GM12878 (cell line): ENCODE data around the gene ZNF892. TPM values are rescaled to one million over a fixed set of nuclear protein-coding genes. Genes with fewer than 3 reads are reported as not detected.

Experiments
- ATAC-seq: fragments of 200-7000 bp; cut with Tn5 transposase; 3 replicates; pipeline ENCODE4 v1.9.1; 2020; ENCODE audit warnings: mild to moderate bottlenecking, moderate library complexity
- BruUV-seq: library from RNA; stranded (reverse); fragments of 400-500 nt; replicated peaks from 2 replicates; lab custom pipeline; 2021; lab: Mats Ljungman, UMichigan
- CTCF ChIA-PET: fragments of 300-600 bp; sonication (Branson Sonifier 250); formaldehyde crosslinking; extraction: SDS; loops from one replicate; lab custom pipeline; 2021; ENCODE audit warnings: inconsistent platforms; lab: Yijun Ruan, JAX
- POLR2A ChIA-PET: fragments of 350-600 bp; formaldehyde crosslinking; extraction: SDS; loops from one replicate; lab custom pipeline; 2021; ENCODE audit warnings: inconsistent platforms; lab: Charles Lee
- RAD21 ChIA-PET: fragments of 300-600 bp; sonication (Branson Sonifier 250); formaldehyde crosslinking; loops from one replicate; lab custom pipeline; 2023; ENCODE audit warnings: antibody characterized with exemption; ENCODE audit not compliant: unreplicated experiment; lab: Charles Lee
- SMC1A ChIA-PET: fragments of 300-600 bp; sonication (Branson Sonifier 250); formaldehyde crosslinking; loops from one replicate; lab custom pipeline; 2023; ENCODE audit not compliant: unreplicated experiment, uncharacterized antibody; lab: Charles Lee
- DNase-seq: peaks from one replicate; pipeline ENCODE4 v3.0.0-alpha.2; 2011; ENCODE audit warnings: low read depth, low spot score
- FAIRE-seq: peaks from 3 replicates; lab custom pipeline; 2011; peaks lifted over from hg19 to GRCh38; lab: Jason Lieb, UNC
- H2AFZ ChIP-seq: 2 replicates; pipeline ENCODE4 v1.6.0; 2011; ENCODE audit warnings: low read depth, low read length, control low read depth; ENCODE audit not compliant: control insufficient read depth
- H3K27ac ChIP-seq: 2 replicates; pipeline ENCODE4 v1.5.1; 2011; ENCODE audit warnings: control low read depth; ENCODE audit not compliant: control insufficient read depth, insufficient read depth
- H3K27me3 ChIP-seq, 2 experiments: replicated peaks in 1 of 2; 2 replicates each; pipeline versions ENCODE4 v1.6.0 to v1.6.1; 2011; ENCODE audit warnings: low read length in 1 of 2; ENCODE audit not compliant: control insufficient read depth in 2 of 2, insufficient read depth in 2 of 2
- H3K36me3 ChIP-seq, 2 experiments: 2 replicates each; pipeline ENCODE4 v1.5.1; 2011; ENCODE audit warnings: low read length in 1 of 2; ENCODE audit not compliant: control insufficient read depth in 2 of 2, insufficient read depth in 2 of 2
- H3K4me1 ChIP-seq: 2 replicates; pipeline ENCODE4 v1.6.1; 2011; ENCODE audit warnings: mild to moderate bottlenecking, low read length, moderate library complexity, mixed read lengths; ENCODE audit not compliant: control insufficient read depth, insufficient read depth
- H3K4me2 ChIP-seq: 2 replicates; pipeline ENCODE4 v1.6.0; 2011; ENCODE audit warnings: control low read depth; ENCODE audit not compliant: control insufficient read depth, insufficient read depth
- H3K4me3 ChIP-seq: fragments of 200-600 bp; sonication (generic); 2 replicates; pipeline ENCODE4 v1.5.1; 2016
- H3K79me2 ChIP-seq: 2 replicates; pipeline ENCODE4 v1.6.0; 2011; ENCODE audit warnings: low read length; ENCODE audit not compliant: control insufficient read depth, insufficient read depth
- H3K9ac ChIP-seq: 2 replicates; pipeline ENCODE4 v1.8.0; 2011; ENCODE audit warnings: low read length, control low read depth, mixed read lengths; ENCODE audit not compliant: control insufficient read depth, insufficient read depth
- H3K9me3 ChIP-seq: replicated peaks from 3 replicates; pipeline ENCODE4 v1.5.1; 2011; ENCODE audit warnings: mild to moderate bottlenecking, low read length; ENCODE audit not compliant: control insufficient read depth, insufficient read depth
- H4K20me1 ChIP-seq: 2 replicates; pipeline ENCODE4 v1.6.0; 2011; ENCODE audit not compliant: control insufficient read depth, insufficient read depth
- ASH2L ChIP-seq: fragments of 300-600, 200-600 bp; sonication (generic); IDR thresholded peaks from 2 replicates; pipeline ENCODE4 v1.6.1; 2017; ENCODE audit warnings: low read depth, mild to moderate bottlenecking, borderline replicate concordance
- DPF2 ChIP-seq: fragments of 450-650 bp; IDR thresholded peaks from 2 replicates; pipeline ENCODE4 v1.6.1; 2017; ENCODE audit warnings: mild to moderate bottlenecking
- HDAC2 ChIP-seq: fragments of 200-600 bp; sonication (generic); IDR thresholded peaks from 2 replicates; pipeline ENCODE4 v1.6.1; 2017
- MYB ChIP-seq: fragments of 150-350 bp; IDR thresholded peaks from 2 replicates; pipeline ENCODE4 v1.6.1; 2014; ENCODE audit warnings: mild to moderate bottlenecking, low read depth, low read length, borderline replicate concordance
- MYC ChIP-seq: IDR thresholded peaks from 2 replicates; pipeline ENCODE4 v1.6.1; 2011; ENCODE audit warnings: mild to moderate bottlenecking, low read length, moderate library complexity, inconsistent platforms; ENCODE audit not compliant: insufficient read depth, insufficient replicate concordance, insufficient read length, severe bottlenecking
- PAX5 ChIP-seq: IDR thresholded peaks from 2 replicates; pipeline ENCODE4 v1.6.1; 2011; ENCODE audit warnings: low read depth, low read length, borderline replicate concordance
- SIN3A ChIP-seq: IDR thresholded peaks from 2 replicates; pipeline ENCODE4 v1.6.1; 2012; ENCODE audit warnings: low read depth, low read length, improper control_type of control experiment
- SREBF1 ChIP-seq: IDR thresholded peaks from 2 replicates; pipeline ENCODE4 v1.6.1; 2012; ENCODE audit warnings: mild to moderate bottlenecking, low read length
- STAT3 ChIP-seq: IDR thresholded peaks from 2 replicates; pipeline ENCODE4 v1.6.1; 2011; ENCODE audit warnings: low read depth, low read length, improper control_type of control experiment
- TCF12 ChIP-seq: IDR thresholded peaks from 2 replicates; pipeline ENCODE4 v1.6.1; 2011; ENCODE audit warnings: low read depth, mild to moderate bottlenecking, low read length
- ZNF24 ChIP-seq: fragments of 450-650 bp; IDR thresholded peaks from 2 replicates; pipeline ENCODE4 v1.6.1; 2017; ENCODE audit warnings: antibody characterized with exemption, mild to moderate bottlenecking
- ZNF274 ChIP-seq: IDR thresholded peaks from one replicate; pipeline ENCODE4 v1.8.0; 2011; ENCODE audit not compliant: insufficient read length, insufficient read depth
- ZNF622 ChIP-seq: fragments of 450-650 bp; IDR thresholded peaks from 2 replicates; pipeline ENCODE4 v1.6.1; 2017; ENCODE audit warnings: mild to moderate bottlenecking, inconsistent platforms
- ZSCAN29 ChIP-seq: fragments of 450-650 bp; IDR thresholded peaks from 2 replicates; pipeline ENCODE4 v1.6.1; 2017; ENCODE audit warnings: mild to moderate bottlenecking, moderate library complexity
- ZZZ3 ChIP-seq: IDR thresholded peaks from 2 replicates; pipeline ENCODE4 v1.6.1; 2011; ENCODE audit warnings: low read depth; ENCODE audit not compliant: control insufficient read depth, insufficient read length
- WGBS: methylation state at CpG from one replicate; pipeline ENCODE4 v1.1.6; 2016; ENCODE audit warnings: low lambda C conversion rate; ENCODE audit not compliant: insufficient replicate concordance, insufficient coverage; ENCODE audit errors: missing lambda C conversion rate; 5-methylcytosine and 5-hydroxymethylcytosine counted together
- in situ Hi-C: fragments of 300-500 bp; cut with MboI; formaldehyde crosslinking; loops from 9 replicates; pipeline ENCODE4 v1.14.3; 2018; ENCODE audit warnings: mixed read lengths
- intact Hi-C: fragments of 100-400 bp; cut with micrococcal nuclease; formaldehyde crosslinking; loops from one replicate; pipeline ENCODE4 v1.14.2; 2022; ENCODE audit not compliant: unreplicated experiment
- polyA plus RNA-seq, 11 experiments: library from polyadenylated mRNA; depleted of rRNA in 4 of 11; unstranded in 6 of 11; stranded (reverse) in 5 of 11; fragments of >200 nt; fragmentation: Nextera tagmentation in 4 of 11; fragmentation: Illumina TruSeq in 1 of 11; extraction: Ambion mirVana in 4 of 11; extraction: Trizol in 1 of 11; gene quantifications; 1 replicate in 1 of 11; 2 replicates in 10 of 11; pipeline versions ENCODE4 v1.2.1 to v1.2.3, GENCODE V29; 2011 to 2016; ENCODE audit warnings: inconsistent platforms in 2 of 11, missing spikeins in 2 of 11, low read depth in 1 of 11
- total RNA-seq, 4 experiments: library from RNA; depleted of rRNA in 3 of 4; stranded (reverse); fragments of >200 nt in 3 of 4; fragmentation: Illumina TruSeq in 1 of 4; extraction: Trizol in 1 of 4; gene quantifications; 2 replicates each; pipeline versions ENCODE4 v1.2.1 to v1.2.3, GENCODE V29; 2013 to 2021
- TF ChIP-seq, protein P1 (sequence below), 3 experiments: IDR thresholded peaks in 2 of 3; conservative IDR thresholded peaks in 1 of 3; 2 replicates each; pipeline ENCODE4 v1.5.1; 2011; ENCODE audit warnings: low read depth in 3 of 3, low read length in 3 of 3, mild to moderate bottlenecking in 3 of 3, control low read depth in 2 of 3, moderate library complexity in 2 of 3, inconsistent platforms in 1 of 3, mixed read lengths in 1 of 3; ENCODE audit not compliant: control insufficient read depth in 2 of 3, insufficient read depth in 1 of 3; ENCODE audit errors: extremely low read depth in 1 of 3
- TF ChIP-seq, protein P2 (sequence below): fragments of 450-650 bp; IDR thresholded peaks from 2 replicates; pipeline ENCODE4 v1.6.1; 2018; ENCODE audit warnings: mild to moderate bottlenecking, low read depth, moderate library complexity; ENCODE audit not compliant: partially characterized antibody
- TF ChIP-seq, protein P3 (sequence below): IDR thresholded peaks from 2 replicates; pipeline ENCODE4 v1.6.1; 2012; ENCODE audit warnings: low read length, inconsistent platforms

ZNF892 gene
- total and polyA plus RNA-seq, 10 of the 15 experiments (the other 5 are each of a cell fraction or from before 2014, with no cell fraction given), result 0.11 to 1.3 (median 0.29) TPM; not detected in 3

DNA sequence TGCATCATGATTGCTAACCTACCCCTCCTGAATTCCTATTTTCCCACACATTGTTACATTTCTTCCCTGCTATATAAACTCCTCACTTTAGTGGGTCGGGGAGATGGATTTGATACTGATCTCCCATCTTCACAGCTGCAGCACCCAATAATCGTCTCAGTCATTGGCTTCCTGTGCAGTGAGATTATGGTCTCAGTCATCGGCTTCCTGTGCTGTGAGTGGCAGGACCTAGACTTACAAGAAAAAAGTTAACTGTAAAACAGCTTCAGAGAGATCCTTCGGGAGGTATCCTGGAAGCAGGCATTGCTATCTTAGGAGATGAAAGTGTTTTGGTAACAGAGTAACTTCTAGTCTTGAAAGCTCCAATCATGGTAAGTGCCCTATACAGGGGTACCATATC, 3.4 kb upstream of the ZNF892 start:
- no peak for FAIRE-seq
- TF ChIP-seq ASH2L (no peak), MYB (no peak), TCF12 (no peak), SIN3A (no peak), ZNF622 (no peak), ZZZ3 (no peak), SREBF1 (no peak), STAT3 (no peak), PAX5 (no peak), ZNF24 (no peak), DPF2 (no peak), ZNF274 (no peak), ZSCAN29 (no peak), MYC (no peak), HDAC2 (no peak)
- TF ChIP-seq, protein P1, sequence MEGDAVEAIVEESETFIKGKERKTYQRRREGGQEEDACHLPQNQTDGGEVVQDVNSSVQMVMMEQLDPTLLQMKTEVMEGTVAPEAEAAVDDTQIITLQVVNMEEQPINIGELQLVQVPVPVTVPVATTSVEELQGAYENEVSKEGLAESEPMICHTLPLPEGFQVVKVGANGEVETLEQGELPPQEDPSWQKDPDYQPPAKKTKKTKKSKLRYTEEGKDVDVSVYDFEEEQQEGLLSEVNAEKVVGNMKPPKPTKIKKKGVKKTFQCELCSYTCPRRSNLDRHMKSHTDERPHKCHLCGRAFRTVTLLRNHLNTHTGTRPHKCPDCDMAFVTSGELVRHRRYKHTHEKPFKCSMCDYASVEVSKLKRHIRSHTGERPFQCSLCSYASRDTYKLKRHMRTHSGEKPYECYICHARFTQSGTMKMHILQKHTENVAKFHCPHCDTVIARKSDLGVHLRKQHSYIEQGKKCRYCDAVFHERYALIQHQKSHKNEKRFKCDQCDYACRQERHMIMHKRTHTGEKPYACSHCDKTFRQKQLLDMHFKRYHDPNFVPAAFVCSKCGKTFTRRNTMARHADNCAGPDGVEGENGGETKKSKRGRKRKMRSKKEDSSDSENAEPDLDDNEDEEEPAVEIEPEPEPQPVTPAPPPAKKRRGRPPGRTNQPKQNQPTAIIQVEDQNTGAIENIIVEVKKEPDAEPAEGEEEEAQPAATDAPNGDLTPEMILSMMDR (IDR thresholded peaks at IDR 0.05 in 2 of 3, conservative IDR thresholded peaks at IDR 0.05 in 1 of 3; ENCODE audit: control insufficient read depth in 2 of 3, extremely low read depth in 1 of 3, insufficient read depth in 1 of 3, low read depth in 3 of 3, low read length in 3 of 3), result no peak
- TF ChIP-seq, protein P2, sequence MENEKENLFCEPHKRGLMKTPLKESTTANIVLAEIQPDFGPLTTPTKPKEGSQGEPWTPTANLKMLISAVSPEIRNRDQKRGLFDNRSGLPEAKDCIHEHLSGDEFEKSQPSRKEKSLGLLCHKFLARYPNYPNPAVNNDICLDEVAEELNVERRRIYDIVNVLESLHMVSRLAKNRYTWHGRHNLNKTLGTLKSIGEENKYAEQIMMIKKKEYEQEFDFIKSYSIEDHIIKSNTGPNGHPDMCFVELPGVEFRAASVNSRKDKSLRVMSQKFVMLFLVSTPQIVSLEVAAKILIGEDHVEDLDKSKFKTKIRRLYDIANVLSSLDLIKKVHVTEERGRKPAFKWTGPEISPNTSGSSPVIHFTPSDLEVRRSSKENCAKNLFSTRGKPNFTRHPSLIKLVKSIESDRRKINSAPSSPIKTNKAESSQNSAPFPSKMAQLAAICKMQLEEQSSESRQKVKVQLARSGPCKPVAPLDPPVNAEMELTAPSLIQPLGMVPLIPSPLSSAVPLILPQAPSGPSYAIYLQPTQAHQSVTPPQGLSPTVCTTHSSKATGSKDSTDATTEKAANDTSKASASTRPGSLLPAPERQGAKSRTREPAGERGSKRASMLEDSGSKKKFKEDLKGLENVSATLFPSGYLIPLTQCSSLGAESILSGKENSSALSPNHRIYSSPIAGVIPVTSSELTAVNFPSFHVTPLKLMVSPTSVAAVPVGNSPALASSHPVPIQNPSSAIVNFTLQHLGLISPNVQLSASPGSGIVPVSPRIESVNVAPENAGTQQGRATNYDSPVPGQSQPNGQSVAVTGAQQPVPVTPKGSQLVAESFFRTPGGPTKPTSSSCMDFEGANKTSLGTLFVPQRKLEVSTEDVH, result no peak
- TF ChIP-seq, protein P3, sequence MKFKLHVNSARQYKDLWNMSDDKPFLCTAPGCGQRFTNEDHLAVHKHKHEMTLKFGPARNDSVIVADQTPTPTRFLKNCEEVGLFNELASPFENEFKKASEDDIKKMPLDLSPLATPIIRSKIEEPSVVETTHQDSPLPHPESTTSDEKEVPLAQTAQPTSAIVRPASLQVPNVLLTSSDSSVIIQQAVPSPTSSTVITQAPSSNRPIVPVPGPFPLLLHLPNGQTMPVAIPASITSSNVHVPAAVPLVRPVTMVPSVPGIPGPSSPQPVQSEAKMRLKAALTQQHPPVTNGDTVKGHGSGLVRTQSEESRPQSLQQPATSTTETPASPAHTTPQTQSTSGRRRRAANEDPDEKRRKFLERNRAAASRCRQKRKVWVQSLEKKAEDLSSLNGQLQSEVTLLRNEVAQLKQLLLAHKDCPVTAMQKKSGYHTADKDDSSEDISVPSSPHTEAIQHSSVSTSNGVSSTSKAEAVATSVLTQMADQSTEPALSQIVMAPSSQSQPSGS, result no peak
- DNase-seq, result no peak
- ChIA-PET POLR2A (no interaction called here), RAD21 (no interaction called here), CTCF (interaction anchor here (0.7 kb wide), 1 partner anchor 182 kb away, joined by 4 read pairs; no protein-coding TSS in a partner anchor), SMC1A (interaction anchor here (1.0 kb wide), 1 partner anchor 9 kb away, joined by 3 read pairs; no protein-coding TSS in a partner anchor)
- BruUV-seq, result no TSS peak
- H3K4me1 ChIP-seq, result no peaks in the 10 kb centered on the region
- 54% methylated on average over 4 of the region's 4 CpGs for WGBS
- intact Hi-C loops, result loop anchor here (10.0 kb wide), 1 partner anchor 179 kb away; the partner anchor contains the start of gene MAL
- H3K4me3 ChIP-seq, result no peak overlapping the region
- H3K9ac ChIP-seq, result no peak overlapping the region
- in situ Hi-C loops, result loop anchor here (5.0 kb wide), 1 partner anchor 77 kb away; no protein-coding TSS in a partner anchor
- ATAC-seq, result no peak
- no peaks in the 10 kb centered on the region for H3K36me3 ChIP-seq
- no peaks in the 10 kb centered on the region for H3K79me2 ChIP-seq
- no peaks in the 10 kb centered on the region for H3K27me3 ChIP-seq
- no peak overlapping the region for H3K27ac ChIP-seq
- H3K9me3 ChIP-seq, result peaks cover 1% of the 10 kb centered on the region; the same call in 1 of the 3 replicates
- H4K20me1 ChIP-seq, result no peaks in the 10 kb centered on the region
- no peak overlapping the region for H3K4me2 ChIP-seq
- no peak overlapping the region for H2AFZ ChIP-seq
